Astrocyte (in vitro differentiated cells and primary cell): ENCODE data around the gene PTH1R. TPM values are rescaled to one million over a fixed set of nuclear protein-coding genes. Genes with fewer than 3 reads are reported as not detected.

ENCODE experiments used
- DNase-seq: peaks from one replicate; pipeline ENCODE4 v3.0.0-alpha.2; 2010; ENCODE audit warnings: low read depth
- FAIRE-seq: peaks from 2 replicates; lab custom pipeline; 2011; peaks lifted over from hg19 to GRCh38; lab: Jason Lieb, UNC
- H2AFZ ChIP-seq: 2 replicates; pipeline ENCODE4 v1.6.0; 2012; ENCODE audit warnings: low read depth, low read length, inconsistent platforms
- H3K27ac ChIP-seq: 2 replicates; pipeline ENCODE4 v1.5.1; 2011; ENCODE audit warnings: low read depth, low read length, inconsistent platforms
- H3K27me3 ChIP-seq: 2 replicates; pipeline ENCODE4 v1.6.0; 2011; ENCODE audit warnings: low read length, inconsistent platforms; ENCODE audit not compliant: insufficient read depth
- H3K36me3 ChIP-seq: 2 replicates; pipeline ENCODE4 v1.5.1; 2011; ENCODE audit warnings: low read length, inconsistent platforms; ENCODE audit not compliant: insufficient read depth
- H3K4me1 ChIP-seq: 2 replicates; pipeline ENCODE4 v1.5.1; 2011; ENCODE audit warnings: low read length, inconsistent platforms; ENCODE audit not compliant: insufficient read depth
- H3K4me2 ChIP-seq: 2 replicates; pipeline ENCODE4 v1.6.0; 2012; ENCODE audit warnings: low read length, inconsistent platforms
- H3K4me3 ChIP-seq: 2 replicates; pipeline ENCODE4 v1.5.1; 2011; ENCODE audit warnings: low read depth, mild to moderate bottlenecking, low read length, inconsistent platforms; ENCODE audit not compliant: insufficient read depth
- H3K79me2 ChIP-seq: 2 replicates; pipeline ENCODE4 v1.6.0; 2012; ENCODE audit warnings: mild to moderate bottlenecking, low read length, inconsistent platforms; ENCODE audit not compliant: insufficient read depth
- H3K9ac ChIP-seq: 2 replicates; pipeline ENCODE4 v1.6.0; 2012; ENCODE audit warnings: mild to moderate bottlenecking, low read length, inconsistent platforms
- H3K9me3 ChIP-seq: 2 replicates; pipeline ENCODE4 v1.5.1; 2012; ENCODE audit warnings: low read depth, mild to moderate bottlenecking, low read length, inconsistent platforms; ENCODE audit not compliant: insufficient read depth
- H4K20me1 ChIP-seq: 2 replicates; pipeline ENCODE4 v1.6.0; 2012; ENCODE audit warnings: low read length, inconsistent platforms; ENCODE audit not compliant: insufficient read depth
- H3K27ac Mint-ChIP-seq: one replicate; pipeline ENCODE4 v1.8.0; 2021; ENCODE audit warnings: mild to moderate bottlenecking, mixed read lengths; ENCODE audit not compliant: unreplicated experiment
- H3K27me3 Mint-ChIP-seq: one replicate; pipeline ENCODE4 v1.8.0; 2021; ENCODE audit warnings: low read depth, mixed read lengths; ENCODE audit not compliant: unreplicated experiment
- H3K36me3 Mint-ChIP-seq: one replicate; pipeline ENCODE4 v1.8.0; 2021; ENCODE audit warnings: low read depth, mixed read lengths; ENCODE audit not compliant: unreplicated experiment
- H3K4me1 Mint-ChIP-seq: one replicate; pipeline ENCODE4 v1.8.0; 2021; ENCODE audit warnings: low read depth, mixed read lengths; ENCODE audit not compliant: unreplicated experiment
- H3K4me3 Mint-ChIP-seq: one replicate; pipeline ENCODE4 v1.8.0; 2021; ENCODE audit warnings: mild to moderate bottlenecking, moderate library complexity, mixed read lengths; ENCODE audit not compliant: unreplicated experiment
- H3K9me3 Mint-ChIP-seq: one replicate; pipeline ENCODE4 v1.8.0; 2021; ENCODE audit warnings: mild to moderate bottlenecking, mixed read lengths; ENCODE audit not compliant: unreplicated experiment
- CTCF ChIP-seq: IDR thresholded peaks from 2 replicates; pipeline ENCODE4 v1.5.1; 2011; ENCODE audit warnings: low read depth, mild to moderate bottlenecking, inconsistent platforms, low read length, moderate library complexity; ENCODE audit not compliant: insufficient read depth
- EZH2 ChIP-seq: IDR thresholded peaks from 2 replicates; pipeline ENCODE4 v1.6.1; 2012; ENCODE audit warnings: mild to moderate bottlenecking, low read length, inconsistent platforms; ENCODE audit not compliant: insufficient read depth
- total RNA-seq: library from RNA; stranded (reverse); gene quantifications from 2 replicates; pipeline ENCODE4 v1.2.1, GENCODE V29; 2021

Gene PTH1R
- total RNA-seq, 1 donor from 2014 or later: 5.2 TPM

GRCh38 chr3:46844881-46845312, 32.6 kb upstream of the PTH1R start:
- no peak overlapping the region for H3K4me3 ChIP-seq
- H3K4me1 Mint-ChIP-seq: peaks cover 10% of the 10 kb centered on the region
- no peak overlapping the region for H3K27ac Mint-ChIP-seq

DNA sequence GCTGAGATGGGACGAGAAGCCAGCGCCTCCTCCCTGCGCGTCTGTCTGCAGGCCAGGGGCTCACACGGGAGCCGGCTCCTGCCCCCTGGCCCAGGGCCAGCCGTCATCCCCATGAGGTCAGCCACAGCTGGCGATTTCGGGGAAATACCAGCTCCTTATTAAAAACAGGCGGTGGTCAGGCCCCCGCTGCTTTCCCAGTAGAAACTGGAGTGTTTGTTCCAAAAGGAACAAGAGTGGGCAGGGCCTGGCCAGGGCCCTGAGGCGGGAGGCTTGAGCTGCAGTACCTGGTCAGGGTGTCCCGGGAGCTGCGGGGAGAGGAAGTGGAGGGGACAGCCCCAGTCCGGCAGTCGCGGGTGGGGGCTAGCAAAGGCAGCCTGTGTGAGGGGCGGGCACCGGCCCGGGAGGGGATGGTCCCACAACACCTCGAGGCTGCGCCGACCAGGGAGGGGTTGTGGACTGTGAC, 32.1 kb upstream of the PTH1R start:
- peak overlapping the region; percentile 61 for H3K4me3 ChIP-seq
- no peak overlapping the region for H3K4me3 Mint-ChIP-seq
- H3K27ac Mint-ChIP-seq: no peak overlapping the region
- H3K4me2 ChIP-seq: peak overlapping the region; percentile 96
- peak overlapping the region; percentile 81 for H3K9ac ChIP-seq
- H3K9me3 ChIP-seq: no peaks in the 10 kb centered on the region
- no peaks in the 10 kb centered on the region for H3K27me3 ChIP-seq
- H4K20me1 ChIP-seq: no peaks in the 10 kb centered on the region
- H3K4me1 ChIP-seq: peaks cover 16% of the 10 kb centered on the region
- H3K27ac ChIP-seq: peak overlapping the region; percentile 26
- H3K36me3 Mint-ChIP-seq: peaks cover 2% of the 10 kb centered on the region
- peaks cover 10% of the 10 kb centered on the region for H3K4me1 Mint-ChIP-seq
- H3K79me2 ChIP-seq: no peaks in the 10 kb centered on the region
- peaks cover 14% of the 10 kb centered on the region for H3K27me3 Mint-ChIP-seq
- TF ChIP-seq EZH2 (no peak), CTCF (no peak)
- H3K9me3 Mint-ChIP-seq: peaks cover 21% of the 10 kb centered on the region
- DNase-seq (peak; percentile 49), FAIRE-seq (no peak)
- H2AFZ ChIP-seq: peak overlapping the region; percentile 96
- H3K36me3 ChIP-seq: no peaks in the 10 kb centered on the region

More at GRCh38 chr3:46844881-46845312, 32.6 kb upstream of the PTH1R start:
- Histone ChIP-seq H3K9me3 (no peaks in the 10 kb centered on the region), H3K4me2 (peak overlapping the region; percentile 96), H3K36me3 (no peaks in the 10 kb centered on the region), H3K27me3 (no peaks in the 10 kb centered on the region), H3K79me2 (no peaks in the 10 kb centered on the region), H3K9ac (peak overlapping the region; percentile 81), H3K4me1 (peaks cover 16% of the 10 kb centered on the region), H3K27ac (no peak overlapping the region), H4K20me1 (no peaks in the 10 kb centered on the region), H2AFZ (peak overlapping the region; percentile 96)
- peaks cover 11% of the 10 kb centered on the region for H3K27me3 Mint-ChIP-seq
- peaks cover 2% of the 10 kb centered on the region for H3K36me3 Mint-ChIP-seq
- FAIRE-seq (no peak), DNase-seq (no peak)
- H3K9me3 Mint-ChIP-seq: peaks cover 21% of the 10 kb centered on the region
- TF ChIP-seq CTCF (no peak), EZH2 (no peak)
- no peak overlapping the region for H3K4me3 Mint-ChIP-seq

- Mint-ChIP-seq H3K4me3 (no peak overlapping the region), H3K27me3 (peaks cover 14% of the 10 kb centered on the region), H3K4me1 (peaks cover 10% of the 10 kb centered on the region), H3K36me3 (peaks cover under 1% of the 10 kb centered on the region), H3K27ac (no peak overlapping the region), H3K9me3 (peaks cover 17% of the 10 kb centered on the region)
- TF ChIP-seq EZH2: no peak
- peak; percentile 5 for TF ChIP-seq CTCF
- FAIRE-seq (no peak), DNase-seq (peak; percentile 63)
- H3K9ac ChIP-seq: peak overlapping the region; percentile 81
- H3K27me3 ChIP-seq: no peaks in the 10 kb centered on the region
- H4K20me1 ChIP-seq: no peaks in the 10 kb centered on the region
- H3K4me2 ChIP-seq: peak overlapping the region; percentile 96
- H3K4me1 ChIP-seq: peaks cover 16% of the 10 kb centered on the region
- no peaks in the 10 kb centered on the region for H3K9me3 ChIP-seq
- H3K79me2 ChIP-seq: no peaks in the 10 kb centered on the region
- peak overlapping the region; percentile 96 for H2AFZ ChIP-seq
- no peaks in the 10 kb centered on the region for H3K36me3 ChIP-seq
- peak overlapping the region; percentile 61 for H3K4me3 ChIP-seq
- peak overlapping the region; percentile 26 for H3K27ac ChIP-seq
These were observed 31.5 kb upstream of the PTH1R start for GRCh38 chr3:46845860-46846623.
